Measurements from ENCODE around the gene MBD2. TPM values are rescaled to one million over a fixed set of nuclear protein-coding genes. Genes with fewer than 3 reads are reported as not detected.

MBD2 gene
- total RNA-seq, 3 donors from 2014 or later (not counting 1 experiment from before 2014, with no cell fraction given) = 74.8 to 107 (median 92.3) TPM

DNA sequence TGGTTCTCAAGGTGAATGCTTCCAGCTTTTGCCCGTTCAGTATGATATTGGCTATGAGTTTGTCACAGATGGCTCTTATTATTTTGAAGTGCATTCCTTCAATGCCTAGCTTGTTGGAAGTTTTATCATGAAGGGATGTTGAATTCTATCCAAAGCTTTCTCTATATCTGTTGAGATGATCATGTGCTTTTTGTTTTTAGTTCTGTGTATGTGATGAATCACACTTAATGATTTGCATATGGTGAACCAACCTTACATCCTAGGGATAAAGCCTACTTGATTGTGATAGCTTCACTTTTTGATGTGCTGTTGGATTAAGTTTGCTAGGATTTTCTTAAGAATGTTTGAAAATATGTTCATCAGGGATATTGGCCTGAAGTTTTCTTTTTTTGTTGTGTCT is 112.1 kb downstream of the MBD2 start:
- Histone ChIP-seq H3K27me3 (ENCODE audit: control insufficient read depth, insufficient read depth, low read length) (no peaks in the 10 kb centered on the region), H3K4me1 (ENCODE audit: control insufficient read depth, insufficient read depth, low read length) (no peaks in the 10 kb centered on the region), H3K4me3 (ENCODE audit: low read length) (no peak overlapping the region), H3K36me3 (ENCODE audit: control insufficient read depth, insufficient read depth, low read length) (no peaks in the 10 kb centered on the region), H3K27ac (ENCODE audit: low read length) (no peak overlapping the region), H3K9me3 (ENCODE audit: control insufficient read depth, insufficient read depth, low read length) (no peaks in the 10 kb centered on the region)
- no peak for ATAC-seq
- Mint-ChIP-seq H3K27ac (no peak overlapping the region), H3K4me3 (no peak overlapping the region), H3K36me3 (peaks cover 13% of the 10 kb centered on the region), H3K4me1 (no peaks in the 10 kb centered on the region), H3K27me3 (ENCODE audit: low read depth in 2 of 2) (peaks cover 19 to 23% of the 10 kb centered on the region in 2 donors), H3K9me3 (peaks cover 0 to 3% of the 10 kb centered on the region in 2 donors)
- intact Hi-C loops (cut with micrococcal nuclease) = no loop called here
- no peak for DNase-seq
- TF ChIP-seq, protein P1, sequence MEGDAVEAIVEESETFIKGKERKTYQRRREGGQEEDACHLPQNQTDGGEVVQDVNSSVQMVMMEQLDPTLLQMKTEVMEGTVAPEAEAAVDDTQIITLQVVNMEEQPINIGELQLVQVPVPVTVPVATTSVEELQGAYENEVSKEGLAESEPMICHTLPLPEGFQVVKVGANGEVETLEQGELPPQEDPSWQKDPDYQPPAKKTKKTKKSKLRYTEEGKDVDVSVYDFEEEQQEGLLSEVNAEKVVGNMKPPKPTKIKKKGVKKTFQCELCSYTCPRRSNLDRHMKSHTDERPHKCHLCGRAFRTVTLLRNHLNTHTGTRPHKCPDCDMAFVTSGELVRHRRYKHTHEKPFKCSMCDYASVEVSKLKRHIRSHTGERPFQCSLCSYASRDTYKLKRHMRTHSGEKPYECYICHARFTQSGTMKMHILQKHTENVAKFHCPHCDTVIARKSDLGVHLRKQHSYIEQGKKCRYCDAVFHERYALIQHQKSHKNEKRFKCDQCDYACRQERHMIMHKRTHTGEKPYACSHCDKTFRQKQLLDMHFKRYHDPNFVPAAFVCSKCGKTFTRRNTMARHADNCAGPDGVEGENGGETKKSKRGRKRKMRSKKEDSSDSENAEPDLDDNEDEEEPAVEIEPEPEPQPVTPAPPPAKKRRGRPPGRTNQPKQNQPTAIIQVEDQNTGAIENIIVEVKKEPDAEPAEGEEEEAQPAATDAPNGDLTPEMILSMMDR (IDR thresholded peaks at IDR 0.05) = no peak
- WGBS (ENCODE audit: insufficient coverage) = 93% methylated on average over 1 of the region's 1 CpG

DNA sequence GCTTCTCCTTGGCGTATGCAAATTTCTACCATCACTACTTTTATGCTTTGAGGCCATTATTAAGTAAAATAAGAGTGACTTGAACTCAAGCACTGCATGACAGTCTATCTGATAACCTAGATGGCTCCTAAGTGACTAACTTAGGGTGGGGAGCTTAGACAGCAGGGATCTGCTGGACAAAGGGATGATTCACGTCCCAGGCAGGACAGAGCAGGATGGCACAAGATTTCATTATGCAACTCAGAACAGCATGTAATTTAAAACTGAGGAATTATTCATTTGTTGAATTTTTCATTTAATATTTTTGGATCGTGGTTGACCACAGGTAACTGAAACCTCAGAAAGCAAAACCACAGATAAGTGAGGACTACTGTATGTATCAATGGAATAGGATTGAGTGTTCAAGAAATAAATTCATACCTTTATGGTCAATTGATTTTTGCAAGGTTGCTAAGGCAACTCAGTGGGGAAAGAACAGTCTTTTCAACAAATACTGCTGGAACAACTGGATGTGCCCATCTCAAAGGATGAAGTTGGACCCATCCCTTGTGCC is 115.3 kb downstream of the MBD2 start:
- DNase-seq (no peak), ATAC-seq (no peak)
- Mint-ChIP-seq H3K36me3 (peaks cover 13% of the 10 kb centered on the region), H3K27me3 (ENCODE audit: low read depth in 2 of 2) (peaks cover 15 to 23% of the 10 kb centered on the region in 2 donors), H3K27ac (no peak overlapping the region), H3K4me3 (no peak overlapping the region), H3K9me3 (peaks cover 0 to 3% of the 10 kb centered on the region in 2 donors), H3K4me1 (no peaks in the 10 kb centered on the region)
- Histone ChIP-seq H3K27me3 (ENCODE audit: control insufficient read depth, insufficient read depth, low read length) (no peaks in the 10 kb centered on the region), H3K27ac (ENCODE audit: low read length) (no peak overlapping the region), H3K36me3 (ENCODE audit: control insufficient read depth, insufficient read depth, low read length) (no peaks in the 10 kb centered on the region), H3K9me3 (ENCODE audit: control insufficient read depth, insufficient read depth, low read length) (no peaks in the 10 kb centered on the region), H3K4me1 (ENCODE audit: control insufficient read depth, insufficient read depth, low read length) (no peaks in the 10 kb centered on the region), H3K4me3 (ENCODE audit: low read length) (no peak overlapping the region)
- intact Hi-C loops (cut with micrococcal nuclease) = no loop called here
- 100% methylated on average over 1 of the region's 3 CpGs for WGBS (ENCODE audit: insufficient coverage)
- TF ChIP-seq, protein P1 (IDR thresholded peaks at IDR 0.05) = no peak

DNA sequence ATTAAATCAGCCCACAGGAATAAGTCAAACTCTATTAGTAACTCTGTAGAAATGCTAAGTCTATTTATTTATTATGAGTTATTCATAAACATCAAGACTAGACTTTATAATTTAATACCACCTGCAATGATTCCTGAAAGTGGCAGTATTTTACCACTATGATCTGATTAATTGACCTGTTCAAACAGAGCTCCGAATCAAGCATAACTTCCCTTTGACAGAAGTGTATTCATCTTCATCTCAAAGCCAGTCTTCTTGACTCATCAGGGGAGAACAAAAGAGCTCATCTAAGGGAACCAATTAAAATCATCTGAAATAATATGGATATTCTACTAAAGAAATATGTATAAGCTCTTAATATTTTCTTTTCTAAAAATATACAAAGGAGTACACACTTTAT is 122.3 kb downstream of the MBD2 start:
- no peak for DNase-seq
- Histone ChIP-seq H3K27ac (ENCODE audit: low read length) (no peak overlapping the region), H3K4me1 (ENCODE audit: control insufficient read depth, insufficient read depth, low read length) (no peaks in the 10 kb centered on the region), H3K9me3 (ENCODE audit: control insufficient read depth, insufficient read depth, low read length) (peaks cover 5% of the 10 kb centered on the region), H3K4me3 (ENCODE audit: low read length) (no peak overlapping the region), H3K36me3 (ENCODE audit: control insufficient read depth, insufficient read depth, low read length) (no peaks in the 10 kb centered on the region), H3K27me3 (ENCODE audit: control insufficient read depth, insufficient read depth, low read length) (no peaks in the 10 kb centered on the region)
- Mint-ChIP-seq H3K27ac (no peak overlapping the region), H3K4me3 (no peak overlapping the region), H3K36me3 (no peaks in the 10 kb centered on the region), H3K9me3 (peaks cover 0 to 2% of the 10 kb centered on the region in 2 donors), H3K27me3 (ENCODE audit: low read depth in 2 of 2) (peaks cover 0 to 9% of the 10 kb centered on the region in 2 donors), H3K4me1 (peaks cover 0 to 5% of the 10 kb centered on the region in 2 donors)
- ATAC-seq = no peak
- intact Hi-C loops (cut with micrococcal nuclease) = no loop called here
- 100% methylated on average over 1 of the region's 1 CpG for WGBS (ENCODE audit: insufficient coverage)
- TF ChIP-seq, protein P1 (IDR thresholded peaks at IDR 0.05) = no peak

Other genes starting within 250 kb of the MBD2 start
- gene POLI, start 44.8 kb upstream of the MBD2 start, total RNA-seq = 10 to 100 TPM; 20.0 to 31.3 (median 23.9) TPM
- not detected for gene STARD6, start 133.2 kb upstream of the MBD2 start, total RNA-seq
- gene C18orf54, start 133.2 kb upstream of the MBD2 start, total RNA-seq = 1 to 10 TPM; 1.8 to 3.2 (median 2.0) TPM

Data from natural killer cell (primary cell).